SK-N-SH treated with all-trans-retinoic acid at 6 μM for 48 hours (cell line): ENCODE measurements around the gene COPE.

ENCODE experiments used
- CREB5 ChIP-seq: fragments of 250-450 bp; sonication (Bioruptor Pico); IDR thresholded peaks from 2 replicates; pipeline ENCODE4 v1.5.1; 2020; ENCODE audit warnings: low read depth, mild to moderate bottlenecking, moderate library complexity
- PATZ1 ChIP-seq: fragments of 250-450 bp; sonication (Bioruptor Pico); IDR thresholded peaks from 2 replicates; pipeline ENCODE4 v1.8.0; 2020; ENCODE audit warnings: mild to moderate bottlenecking, moderate library complexity, borderline replicate concordance
- TCF4 ChIP-seq: fragments of 250-450 bp; sonication (Bioruptor Pico); IDR thresholded peaks from 2 replicates; pipeline ENCODE4 v1.8.0; 2021; ENCODE audit warnings: mild to moderate bottlenecking, moderate library complexity, borderline replicate concordance
- ZFP3 ChIP-seq: fragments of 250-450 bp; sonication (Bioruptor Pico); IDR thresholded peaks from 2 replicates; pipeline ENCODE4 v1.5.0; 2020; ENCODE audit warnings: mild to moderate bottlenecking, moderate library complexity
- ZNF70 ChIP-seq: fragments of 450-650 bp; formaldehyde crosslinking; IDR thresholded peaks from 2 replicates; pipeline ENCODE4 v1.5.0; 2020; ENCODE audit warnings: mild to moderate bottlenecking, moderate library complexity

- no peak for TF ChIP-seq ZNF70
- no peak for TF ChIP-seq CREB5
- no peak for TF ChIP-seq PATZ1 (CRISPR knock-in tag)
- no peak for TF ChIP-seq TCF4 (CRISPR knock-in tag)
- no peak for TF ChIP-seq ZFP3
Observed at GRCh38 chr19:18860725-18861124, 58.5 kb downstream of the COPE start.
